ENCODE measurements around the gene FAM200C.

GRCh38 chr5:160360310-160360709 lies 39.5 kb downstream of the FAM200C start:
- TF ChIP-seq EZH2phosphoT487 (IDR thresholded peaks at IDR 0.05; ENCODE audit: borderline replicate concordance, low read depth, low read length) (no peak), CTCF (conservative IDR thresholded peaks at IDR 0.05; ENCODE audit: low read length) (no peak)
